Urinary bladder (tissue), 4 donors: ENCODE measurements around the gene TRMT112. TPM values are rescaled to one million over a fixed set of nuclear protein-coding genes. Genes with fewer than 3 reads are reported as not detected.

Source experiments
- DNase-seq: peaks from one replicate; pipeline ENCODE4 v3.0.0-alpha.2; 2015; ENCODE audit errors: extremely low spot score
- H3K27ac ChIP-seq: one replicate; pipeline ENCODE4 v1.5.1; 2013; ENCODE audit warnings: low read depth, mild to moderate bottlenecking, moderate library complexity
- H3K36me3 ChIP-seq: one replicate; pipeline ENCODE4 v1.6.1; 2013; ENCODE audit warnings: mild to moderate bottlenecking, moderate library complexity; ENCODE audit not compliant: insufficient read depth
- H3K4me1 ChIP-seq: one replicate; pipeline ENCODE4 v1.6.1; 2013; ENCODE audit warnings: mild to moderate bottlenecking, moderate library complexity; ENCODE audit not compliant: insufficient read depth
- H3K4me3 ChIP-seq: one replicate; pipeline ENCODE4 v1.5.1; 2013; ENCODE audit warnings: low read depth, low read length
- WGBS: extraction: QIAGEN DNeasy Blood & Tissue Kit; methylation state at CpG from one replicate; pipeline ENCODE4 v1.1.7; 2013; 5-methylcytosine and 5-hydroxymethylcytosine counted together
- polyA plus RNA-seq: library from polyadenylated mRNA; stranded (reverse); fragments of 200-250 nt; gene quantifications from one replicate; pipeline ENCODE4 v1.2.3, GENCODE V29; 2013
- total RNA-seq: library from RNA; depleted of rRNA; stranded (reverse); fragments of >200 nt; gene quantifications from one replicate; pipeline ENCODE4 v1.2.3, GENCODE V29; 2014
- donor health status: healthy with polysubstance abuse.
- donor health status: healthy.

The TRMT112 gene
- total RNA-seq (124 TPM), polyA plus RNA-seq (245 TPM)

GRCh38 chr11:64317325-64317960 lies at the start of gene TRMT112:
TRMT112 (minus strand) TSS chr11:64317559; CDS start chr11:64317526, 33 bp downstream.
- Histone ChIP-seq H3K4me3 (peak within 1 kb of the TSS; percentile 74), H3K27ac (peak within 1 kb of the TSS; percentile 97), H3K4me1 (no peaks in the 10 kb centered on the region), H3K36me3 (peaks cover 2% of the 10 kb centered on the region)
- peak; percentile 98 for DNase-seq
- under 1% methylated on average over 43 of the region's 43 CpGs for WGBS

DNA sequence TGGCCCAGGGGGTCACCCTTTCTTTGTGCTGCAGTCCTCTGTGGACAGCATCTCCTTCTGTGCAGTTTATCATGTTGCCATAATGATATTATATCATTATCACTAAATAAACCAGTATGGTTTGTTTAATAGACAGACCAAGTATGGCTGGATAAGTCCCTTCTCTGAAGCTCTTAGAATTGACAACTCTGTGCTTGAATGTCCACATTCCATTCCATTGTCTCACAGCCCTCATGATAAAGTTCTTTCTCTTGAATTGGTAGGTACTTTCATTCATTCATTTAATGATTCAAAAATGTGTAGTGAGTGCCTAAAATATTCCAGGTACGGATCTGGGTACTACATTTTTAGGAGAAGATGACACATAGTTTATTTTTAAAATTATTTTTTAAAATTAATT lies 49.4 kb upstream of the TRMT112 start:
- 92% methylated on average over 1 of the region's 1 CpG for WGBS
- peaks cover 9% of the 10 kb centered on the region for H3K36me3 ChIP-seq
- H3K4me3 ChIP-seq, result no peak overlapping the region
- H3K27ac ChIP-seq, result no peak overlapping the region
- no peaks in the 10 kb centered on the region for H3K4me1 ChIP-seq
- DNase-seq, result no peak

DNA sequence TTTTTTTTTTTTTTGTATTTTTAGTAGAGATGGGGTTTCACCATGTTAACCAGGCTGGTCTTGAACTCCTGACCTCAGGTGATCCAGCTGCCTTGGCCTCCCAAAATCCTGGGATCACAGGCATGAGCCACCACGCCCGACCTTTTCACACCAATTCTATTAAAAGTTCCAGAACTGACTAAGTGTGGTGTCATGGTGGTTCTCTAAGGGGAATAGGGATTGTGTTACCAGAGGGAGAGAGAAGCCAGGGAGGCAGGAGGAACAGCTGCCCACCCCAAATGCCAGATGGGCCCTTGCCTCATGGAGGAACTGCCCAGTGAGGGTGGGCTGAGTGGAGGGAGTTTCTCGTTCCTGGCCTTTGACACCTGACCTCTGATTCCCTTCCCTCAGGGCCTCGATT lies 47.6 kb upstream of the TRMT112 start:
- Histone ChIP-seq H3K4me1 (no peaks in the 10 kb centered on the region), H3K36me3 (peaks cover 10% of the 10 kb centered on the region), H3K4me3 (no peak overlapping the region), H3K27ac (no peak overlapping the region)
- WGBS, result 90% methylated on average over 4 of the region's 4 CpGs
- no peak for DNase-seq

DNA sequence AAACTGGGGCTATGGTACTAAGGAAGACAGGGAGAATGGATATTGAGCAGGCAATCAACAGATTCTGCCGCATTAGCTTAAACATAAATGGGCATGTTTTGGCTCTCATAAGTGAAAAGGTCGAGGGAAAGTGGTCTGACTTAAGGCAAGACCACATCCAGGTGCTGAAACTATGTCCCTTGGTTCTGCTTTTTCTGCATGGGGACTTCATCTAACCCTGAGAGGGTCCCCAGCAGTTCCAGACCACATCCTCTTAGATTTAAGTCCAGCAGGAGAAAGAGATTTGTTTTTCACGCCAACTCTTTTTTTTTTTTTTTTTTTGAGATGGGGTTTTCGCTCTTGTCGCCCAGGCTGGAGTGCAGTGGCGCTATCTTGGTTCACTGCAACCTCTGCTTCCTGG lies 47.1 kb upstream of the TRMT112 start:
- H3K4me3 ChIP-seq, result no peak overlapping the region
- no peak overlapping the region for H3K27ac ChIP-seq
- peaks cover 10% of the 10 kb centered on the region for H3K36me3 ChIP-seq
- WGBS, result 92% methylated on average over 6 of the region's 6 CpGs
- no peaks in the 10 kb centered on the region for H3K4me1 ChIP-seq
- DNase-seq, result no peak

DNA sequence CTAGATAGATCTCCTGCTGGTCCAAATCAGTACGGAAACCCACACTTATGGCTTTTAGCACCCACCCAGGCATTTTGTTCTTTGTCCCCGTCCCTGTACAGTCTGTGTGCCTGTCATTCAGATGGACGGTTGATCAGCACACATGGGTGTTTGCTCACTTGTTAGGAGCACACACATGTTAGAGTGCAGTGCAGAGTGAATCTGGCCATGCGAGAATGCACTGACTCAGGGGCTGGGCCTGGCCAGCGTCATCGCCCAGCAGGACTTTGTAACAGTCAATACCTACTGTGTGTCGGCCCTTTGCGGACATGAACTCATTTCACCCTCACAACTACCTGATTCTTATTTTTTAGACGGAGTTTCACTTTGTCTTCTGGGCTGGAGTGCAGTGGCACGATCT lies 45.0 kb upstream of the TRMT112 start:
- Histone ChIP-seq H3K36me3 (peaks cover 7% of the 10 kb centered on the region), H3K27ac (no peak overlapping the region), H3K4me1 (peaks cover 5% of the 10 kb centered on the region), H3K4me3 (no peak overlapping the region)
- WGBS, result 93% methylated on average over 10 of the region's 10 CpGs
- no peak for DNase-seq

- no peak for DNase-seq
- H3K4me3 ChIP-seq, result no peak overlapping the region
- WGBS, result 93% methylated on average over 18 of the region's 18 CpGs
- H3K36me3 ChIP-seq, result peaks cover 7% of the 10 kb centered on the region
- no peak overlapping the region for H3K27ac ChIP-seq
- peaks cover 5% of the 10 kb centered on the region for H3K4me1 ChIP-seq
Measured at GRCh38 chr11:64361659-64362058, 44.3 kb upstream of the TRMT112 start.

GRCh38 chr11:64360448-64360921 lies 43.1 kb upstream of the TRMT112 start:
- DNase-seq, result no peak
- 81% methylated on average over 13 of the region's 13 CpGs for WGBS
- H3K4me3 ChIP-seq, result no peak overlapping the region
- H3K27ac ChIP-seq, result no peak overlapping the region
- H3K4me1 ChIP-seq, result peaks cover 5% of the 10 kb centered on the region
- H3K36me3 ChIP-seq, result peaks cover 7% of the 10 kb centered on the region

- peaks cover 5% of the 10 kb centered on the region for H3K4me1 ChIP-seq
Measured at GRCh38 chr11:64359712-64360445, 42.5 kb upstream of the TRMT112 start.

DNA sequence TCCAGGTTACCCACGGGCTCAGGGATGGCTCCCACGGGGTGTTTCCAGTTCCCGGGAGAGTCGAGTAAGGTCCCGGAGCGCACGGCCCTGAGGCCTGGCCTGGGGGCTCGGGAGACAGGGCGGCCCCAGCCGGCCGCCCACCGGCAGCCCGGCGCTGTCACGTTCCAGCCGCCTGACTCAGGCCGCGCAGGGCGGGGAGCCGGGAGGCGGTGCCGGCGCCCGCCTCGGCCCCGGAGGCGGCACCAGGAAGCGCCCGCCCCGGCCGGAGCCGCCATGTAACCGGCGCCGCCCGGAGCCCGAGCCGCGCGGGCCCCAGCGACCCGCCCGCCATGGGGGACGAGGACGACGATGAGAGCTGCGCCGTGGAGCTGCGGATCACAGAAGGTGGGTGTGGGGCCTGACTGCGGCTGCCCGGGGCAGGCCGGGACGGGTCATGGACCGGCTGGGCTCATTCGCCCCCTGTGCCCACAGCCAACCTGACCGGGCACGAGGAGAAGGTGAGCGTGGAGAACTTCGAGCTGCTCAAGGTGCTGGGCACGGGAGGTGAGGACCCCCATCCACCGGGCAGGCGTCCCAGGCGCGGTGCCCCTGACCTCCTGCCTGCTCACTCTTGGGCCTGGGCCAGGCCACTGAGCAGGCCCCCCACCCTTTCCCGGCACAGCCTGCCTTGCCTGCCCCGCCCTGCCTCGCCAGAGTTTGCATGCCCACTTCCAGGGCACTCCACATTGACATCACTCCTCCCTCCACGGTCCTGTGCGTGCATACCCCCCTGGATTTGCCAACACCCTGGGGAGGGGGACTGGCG lies 41.8 kb upstream of the TRMT112 start, which contains the start of gene RPS6KA4:
Gene RPS6KA4, plus strand, starts transcription at position 256 of the 805 bp plus-strand sequence. Its CDS starts 74 bp downstream, at position 330.
- Histone ChIP-seq H3K36me3 (peaks cover 7% of the 10 kb centered on the region), H3K4me3 (peak within 1 kb of the TSS; percentile 83), H3K4me1 (peaks cover 5% of the 10 kb centered on the region), H3K27ac (no peak within 1 kb of the TSS)
- DNase-seq, result no peak
- WGBS, result under 1% methylated on average over 70 of the region's 70 CpGs

More at GRCh38 chr11:64359712-64360445, 42.5 kb upstream of the TRMT112 start:
- peaks cover 7% of the 10 kb centered on the region for H3K36me3 ChIP-seq
- H3K27ac ChIP-seq, result no peak overlapping the region
- peak overlapping the region; percentile 83 for H3K4me3 ChIP-seq
- DNase-seq, result no peak
- WGBS, result 45% methylated on average over 38 of the region's 38 CpGs

GRCh38 chr11:64358536-64358906 lies 41.2 kb upstream of the TRMT112 start:
- no peak for DNase-seq
- Histone ChIP-seq H3K27ac (no peak overlapping the region), H3K36me3 (peaks cover 7% of the 10 kb centered on the region), H3K4me1 (peaks cover 5% of the 10 kb centered on the region), H3K4me3 (peak overlapping the region; percentile 83)
- WGBS, result 15% methylated on average over 7 of the region's 7 CpGs

DNA sequence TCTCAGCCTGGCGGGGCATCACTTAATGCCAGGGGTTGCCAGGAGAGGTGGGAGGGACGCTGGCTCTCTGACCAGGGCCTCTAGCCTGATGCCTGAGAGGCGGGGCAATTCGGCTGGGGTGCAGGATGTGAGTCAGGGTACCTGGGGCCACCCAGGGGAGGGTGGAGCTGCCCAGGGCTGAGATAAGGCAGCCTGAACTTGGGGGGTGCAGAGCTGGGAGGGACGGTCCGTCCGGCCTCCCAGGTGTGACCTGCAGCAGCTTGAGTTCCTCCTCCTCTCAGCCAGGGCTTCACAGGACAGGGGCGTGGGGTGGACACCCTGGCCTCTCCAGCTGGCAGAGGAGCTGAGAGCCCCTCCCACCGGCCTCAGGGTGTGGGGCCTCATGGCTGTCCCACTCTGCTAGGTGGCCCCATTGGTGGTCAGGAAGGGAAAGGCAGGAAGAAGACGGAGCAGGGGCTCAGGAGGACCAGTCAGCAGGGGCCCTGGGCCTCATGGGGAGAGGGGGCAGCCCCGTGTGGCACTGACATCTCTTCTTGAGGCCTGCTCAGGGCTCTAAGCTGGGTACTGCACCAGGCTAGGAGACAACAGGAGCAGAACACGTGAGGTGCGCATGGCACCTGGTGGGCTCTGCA lies 40.7 kb upstream of the TRMT112 start:
- DNase-seq, result no peak

DNA sequence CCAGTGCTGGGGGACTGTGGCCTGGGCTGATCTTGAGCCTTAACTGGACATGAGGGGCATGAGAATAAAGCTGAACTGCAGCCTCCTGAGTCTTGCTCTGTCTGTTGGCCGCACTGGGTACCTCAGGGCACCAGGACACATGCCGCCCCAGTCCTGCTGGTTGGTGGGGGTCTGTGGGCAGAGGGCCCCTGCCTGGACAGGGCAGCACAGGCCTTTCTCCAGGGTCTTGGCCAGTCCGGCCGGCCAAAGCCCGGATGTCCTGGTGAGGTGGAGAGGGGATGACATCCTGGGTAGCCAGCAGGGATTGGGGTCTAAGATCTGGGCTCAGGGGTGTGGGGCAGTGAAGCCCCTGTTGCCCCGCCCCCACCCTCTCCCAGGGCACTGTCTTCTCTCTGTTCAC lies 40.1 kb upstream of the TRMT112 start:
- Histone ChIP-seq H3K4me3 (no peak overlapping the region), H3K4me1 (peaks cover 5% of the 10 kb centered on the region), H3K27ac (no peak overlapping the region), H3K36me3 (peaks cover 6% of the 10 kb centered on the region)
- 94% methylated on average over 6 of the region's 6 CpGs for WGBS
- no peak for DNase-seq

More for the DNA sequence above, 40.7 kb upstream of the TRMT112 start:
- no peak overlapping the region for H3K27ac ChIP-seq
- WGBS, result 63% methylated on average over 13 of the region's 13 CpGs
- no peak overlapping the region for H3K4me3 ChIP-seq
- peaks cover 5% of the 10 kb centered on the region for H3K4me1 ChIP-seq
- peaks cover 7% of the 10 kb centered on the region for H3K36me3 ChIP-seq
